Ramos (cell line): ENCODE results near the gene MRPL21.

ENCODE experiments used
- in situ Hi-C: fragments of 300-500 bp; cut with MboI; formaldehyde crosslinking; loops from one replicate; pipeline ENCODE4 v1.14.3; 2022; ENCODE audit warnings: low sequenced_read_pairs; ENCODE audit not compliant: unreplicated experiment

MRPL21 gene

GRCh38 chr11:68844376-68844775, 59.3 kb downstream of the MRPL21 start:
- in situ Hi-C loops = no loop called here

GRCh38 chr11:68843703-68844312, 59.8 kb downstream of the MRPL21 start:
- in situ Hi-C loops = no loop called here

DNA sequence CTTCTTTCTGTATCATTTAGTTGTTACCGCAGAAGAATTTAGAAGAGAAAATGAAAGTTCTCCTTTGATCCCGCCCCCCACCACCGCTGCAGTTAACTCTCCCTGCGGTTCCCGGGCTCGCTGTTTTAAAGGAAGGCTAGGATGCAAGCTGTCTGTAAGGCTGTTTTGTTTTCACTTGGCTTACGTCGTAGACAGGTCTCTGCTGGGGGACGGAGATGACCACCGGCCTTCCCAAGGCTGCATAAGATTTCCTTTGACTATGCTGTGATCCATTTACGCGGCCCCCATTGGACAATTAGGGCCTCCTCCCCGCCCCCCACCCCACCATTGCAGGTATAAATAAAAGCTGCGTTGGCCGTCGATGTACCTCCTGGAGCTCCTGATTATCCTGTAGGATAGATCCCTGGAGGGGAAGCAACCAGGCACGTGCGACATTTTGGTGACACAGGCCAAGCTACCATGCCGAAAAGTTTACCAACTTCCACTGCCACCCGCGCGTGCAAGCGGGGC, 60.5 kb downstream of the MRPL21 start:
- in situ Hi-C loops = no loop called here

- in situ Hi-C loops = no loop called here
Observed at GRCh38 chr11:68842427-68843051, 61.1 kb downstream of the MRPL21 start.

DNA sequence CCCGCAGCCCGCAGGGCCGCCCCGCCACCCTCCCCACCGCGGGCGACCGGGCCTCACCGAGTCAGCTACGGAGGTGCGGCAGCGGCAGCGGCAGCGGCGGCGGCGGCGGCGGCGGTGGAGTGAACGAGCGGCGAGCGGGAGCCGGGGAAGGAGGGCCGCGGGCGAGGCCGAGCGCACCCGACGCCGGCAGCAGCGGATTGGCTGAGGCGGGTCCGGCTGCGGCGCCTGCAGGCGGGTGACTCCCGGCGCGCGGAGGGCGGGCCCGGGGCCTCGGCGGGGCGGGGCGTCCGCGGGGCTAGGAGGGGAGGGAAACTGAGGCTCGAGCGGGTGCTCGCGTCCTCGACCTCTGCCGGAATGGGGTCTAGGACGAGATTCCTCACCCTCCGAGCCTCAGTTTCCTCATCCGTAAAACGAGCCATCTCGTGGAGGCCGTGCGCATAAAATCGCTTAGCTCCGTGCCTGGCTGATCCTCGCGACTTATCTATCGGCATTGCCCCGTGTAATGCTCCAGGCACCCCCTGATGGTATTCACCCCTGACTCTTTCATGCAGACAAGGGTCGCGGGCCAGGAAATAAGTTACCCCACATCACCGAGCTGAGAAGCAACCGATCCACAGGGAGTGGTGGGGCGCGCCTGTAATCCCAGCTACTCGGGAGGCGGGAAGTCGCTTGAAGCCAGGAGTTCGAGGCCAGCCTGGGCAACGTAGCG, 61.8 kb downstream of the MRPL21 start, which contains the start of gene CPT1A:
Gene CPT1A (minus strand): TSS at position 199 of the 709 bp plus-strand sequence. CDS start 26,442 bp downstream, outside the sequence.
- in situ Hi-C loops = no loop called here
